GM11168 (cell line): Measurements from ENCODE around the gene ZNF37A.
"Not testable (repeated sequence)": the region's sequence is repeated elsewhere in the genome, so short reads cannot be mapped to it uniquely, and the experiment has no call there.

ENCODE experiments used
- in situ Hi-C: fragments of 300-500 bp; cut with MboI; formaldehyde crosslinking; loops from one replicate; pipeline ENCODE4 v1.12.0; 2022; ENCODE audit warnings: low sequenced_read_pairs; ENCODE audit not compliant: unreplicated experiment

Gene ZNF37A

DNA sequence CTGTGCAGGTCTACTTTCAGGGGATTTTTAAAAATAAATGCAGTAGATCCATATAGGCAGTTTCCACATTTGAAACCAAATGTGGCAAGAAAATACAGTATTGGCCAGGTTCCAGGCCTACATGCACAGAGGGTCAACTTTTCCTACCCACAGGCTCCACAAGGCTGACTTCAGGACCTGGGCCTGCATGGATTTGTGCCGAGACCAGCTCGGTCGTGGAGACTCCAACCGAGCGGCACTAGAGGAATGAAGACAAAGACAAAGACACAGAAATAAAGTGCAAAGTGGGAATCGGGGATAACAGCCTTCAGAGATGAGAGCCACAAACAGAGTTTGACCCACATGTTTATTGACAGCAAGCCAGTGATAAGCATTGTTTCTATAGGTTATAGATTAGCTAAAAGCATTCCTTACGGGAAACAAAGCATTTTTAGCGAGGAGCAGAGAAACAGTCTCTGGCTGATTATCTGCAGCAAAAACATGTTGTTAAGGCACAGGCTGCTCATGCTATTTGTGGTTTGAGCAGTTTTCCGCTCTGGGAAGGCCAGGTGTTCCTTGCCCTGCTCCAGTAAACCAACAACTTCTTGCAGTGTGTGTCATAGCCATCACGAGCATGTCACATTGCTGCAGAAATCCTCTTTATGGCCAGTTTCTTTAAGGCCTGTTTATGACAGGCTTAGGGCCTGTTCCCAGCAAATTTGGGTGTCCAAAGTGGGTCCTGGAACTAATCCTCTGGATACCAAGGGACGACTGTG, 52.6 kb downstream of the ZNF37A start:
- in situ Hi-C loops, result no loop called here

DNA sequence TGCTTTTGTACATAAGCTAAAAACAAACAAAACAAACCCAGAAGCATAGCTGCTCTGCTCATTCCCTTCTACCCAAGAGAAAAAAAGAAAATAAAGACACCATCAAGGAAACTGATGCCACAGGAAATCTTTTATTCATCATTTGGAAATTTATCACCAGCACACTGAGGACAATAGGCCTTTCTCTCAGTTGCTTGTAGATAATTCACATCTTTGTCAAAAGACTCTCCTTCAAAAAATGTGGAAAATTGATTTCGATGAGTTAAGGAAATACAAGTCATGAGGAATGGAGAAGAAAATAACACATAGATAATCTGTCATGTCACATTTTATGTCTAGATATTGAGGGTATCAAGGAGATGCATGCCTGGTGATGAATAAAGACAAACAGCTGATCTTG, 53.5 kb downstream of the ZNF37A start:
- in situ Hi-C loops, result no loop called here

DNA sequence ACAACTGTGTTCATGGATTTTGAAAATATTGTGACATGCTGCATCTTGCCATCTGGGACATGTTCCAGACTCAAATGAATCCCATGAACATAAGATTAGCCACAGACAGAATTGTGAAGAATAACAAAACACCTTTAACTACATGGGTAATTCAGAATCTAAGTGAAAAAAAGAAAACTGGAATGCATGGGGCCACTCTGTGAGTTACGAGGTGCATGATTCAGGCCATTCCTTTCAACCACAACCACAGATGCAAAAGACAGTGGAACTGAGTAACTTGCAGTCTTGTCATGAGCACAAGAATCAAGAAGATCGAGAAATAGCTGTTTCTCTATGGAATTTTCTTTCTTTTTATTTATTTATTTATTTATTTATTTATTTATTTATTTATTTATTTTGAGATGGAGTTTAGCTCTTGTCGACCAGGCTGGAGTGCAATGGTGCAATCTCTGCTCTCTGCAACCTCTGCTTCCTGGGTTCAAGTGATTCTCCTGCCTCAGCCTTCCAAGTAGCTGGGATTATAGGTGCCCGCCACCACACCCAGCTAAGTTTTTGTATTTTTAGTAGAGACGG, 56.8 kb downstream of the ZNF37A start:
- in situ Hi-C loops, result not testable (repeated sequence)

DNA sequence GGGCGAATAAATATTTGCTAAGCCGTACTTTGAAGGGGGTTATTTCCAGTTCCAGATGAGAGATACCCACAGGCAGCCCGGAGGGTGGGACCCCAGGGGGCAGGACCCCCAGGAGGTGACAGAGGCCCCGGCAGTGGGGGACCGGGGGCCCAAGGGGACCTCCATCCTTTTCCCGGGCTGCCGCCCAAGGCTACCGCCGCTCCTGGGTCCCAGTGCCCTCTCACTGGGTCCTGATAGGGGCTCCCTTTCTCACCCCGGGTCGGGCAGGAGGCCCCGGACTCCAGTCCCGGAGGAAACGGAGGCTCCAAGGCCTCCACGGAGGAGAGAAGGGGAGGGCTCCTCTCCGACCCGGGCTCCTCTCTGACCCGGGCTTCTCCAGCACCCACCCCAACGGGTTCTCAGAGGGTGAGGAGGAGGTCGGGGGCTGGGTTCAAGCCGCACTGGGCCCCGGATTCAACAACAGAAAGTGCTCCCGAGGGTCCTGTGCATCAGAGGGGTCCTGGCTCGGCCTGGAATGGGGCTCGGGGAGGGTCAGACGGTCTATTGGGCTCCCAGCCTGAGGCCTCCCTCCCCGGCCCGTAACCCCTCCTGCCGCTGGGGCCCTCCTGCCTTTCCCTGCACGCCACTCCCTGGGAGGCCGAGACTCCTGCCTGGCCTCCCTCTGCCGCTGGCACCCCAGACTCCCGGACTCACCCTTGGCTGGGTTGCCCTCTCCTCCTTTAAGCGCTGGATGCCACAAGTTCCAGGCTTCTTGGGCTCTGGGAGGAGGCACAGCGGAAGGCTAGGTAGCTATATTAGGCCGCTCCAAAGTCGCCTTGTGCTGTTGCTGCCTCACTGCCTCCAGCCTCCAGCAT, 62.5 kb downstream of the ZNF37A start:
- in situ Hi-C loops, result no loop called here

DNA sequence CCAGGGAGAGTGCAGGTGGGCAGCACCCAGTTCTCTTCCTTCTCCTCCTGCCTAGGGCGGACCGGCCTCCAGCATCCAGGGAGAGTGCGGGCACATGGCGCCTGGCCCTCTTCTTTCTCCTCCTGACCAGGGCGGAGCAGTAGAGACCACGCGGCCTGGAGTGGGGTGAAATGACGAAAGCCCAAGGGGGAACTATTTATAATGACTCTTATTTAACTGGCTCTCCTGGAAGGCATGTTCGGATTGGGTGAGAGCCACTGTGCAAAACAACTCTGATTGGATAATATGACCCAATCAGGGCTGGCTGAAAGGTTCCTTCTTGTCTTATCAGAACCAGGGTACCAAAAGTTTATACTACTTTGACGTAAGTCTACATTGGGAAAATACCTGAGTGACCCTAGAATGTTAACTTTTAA, 63.1 kb downstream of the ZNF37A start:
- in situ Hi-C loops, result no loop called here

DNA sequence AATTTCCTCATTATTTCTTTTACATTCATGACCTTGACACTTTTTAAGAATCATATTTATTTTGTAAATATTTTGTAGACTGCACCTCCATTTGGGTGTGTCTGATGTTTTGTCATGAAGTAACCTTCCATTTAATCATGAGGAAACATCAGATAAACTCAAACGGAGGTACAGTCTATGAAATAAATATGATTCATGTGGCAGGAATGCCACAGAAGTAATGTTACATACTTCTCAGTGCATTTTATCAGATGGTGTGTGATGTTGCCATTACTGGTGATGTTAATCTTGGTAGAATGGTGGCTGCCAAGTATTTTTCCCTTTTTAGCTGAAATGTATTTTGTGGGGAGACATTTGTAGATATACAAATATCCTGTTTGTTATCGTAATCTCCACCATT, 64.9 kb downstream of the ZNF37A start:
- in situ Hi-C loops, result no loop called here

DNA sequence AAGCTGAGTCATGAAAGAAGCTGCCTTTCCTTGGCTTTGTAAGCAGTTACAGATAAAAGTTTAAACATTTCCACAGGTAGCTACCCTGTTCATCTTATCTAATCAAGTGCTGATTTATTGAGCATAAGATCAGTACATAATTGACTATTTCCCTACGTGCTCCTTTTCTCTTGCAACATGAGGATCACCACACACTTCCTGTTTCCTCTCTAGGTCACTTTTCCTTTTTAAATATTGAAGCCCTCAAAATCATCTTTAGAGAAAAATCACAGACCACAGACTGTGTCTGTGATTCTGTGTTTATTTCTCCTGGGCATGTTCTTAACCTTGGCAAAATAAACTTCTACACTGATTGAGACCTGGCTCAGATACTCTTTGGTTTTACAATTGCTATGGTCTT, 69.5 kb downstream of the ZNF37A start:
- in situ Hi-C loops, result no loop called here

DNA sequence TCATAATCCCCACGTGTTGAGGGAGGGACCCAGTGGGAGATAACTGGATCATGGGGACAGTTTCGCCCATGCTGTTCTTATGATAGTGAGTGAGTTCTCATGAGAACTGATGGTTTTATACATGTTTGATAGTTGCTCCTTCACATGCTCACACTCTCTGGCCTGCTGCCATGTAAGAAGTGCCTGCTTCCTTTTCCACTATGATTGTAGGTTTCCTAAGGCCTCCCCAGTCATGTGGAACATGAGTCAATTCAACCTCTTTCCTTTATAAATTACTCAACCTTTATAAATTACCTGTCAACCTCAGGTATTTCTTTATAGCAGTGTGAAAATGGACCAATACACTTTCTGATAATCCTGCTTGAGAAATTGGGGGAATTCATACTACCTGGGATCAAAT, 80.2 kb downstream of the ZNF37A start:
- in situ Hi-C loops, result no loop called here

DNA sequence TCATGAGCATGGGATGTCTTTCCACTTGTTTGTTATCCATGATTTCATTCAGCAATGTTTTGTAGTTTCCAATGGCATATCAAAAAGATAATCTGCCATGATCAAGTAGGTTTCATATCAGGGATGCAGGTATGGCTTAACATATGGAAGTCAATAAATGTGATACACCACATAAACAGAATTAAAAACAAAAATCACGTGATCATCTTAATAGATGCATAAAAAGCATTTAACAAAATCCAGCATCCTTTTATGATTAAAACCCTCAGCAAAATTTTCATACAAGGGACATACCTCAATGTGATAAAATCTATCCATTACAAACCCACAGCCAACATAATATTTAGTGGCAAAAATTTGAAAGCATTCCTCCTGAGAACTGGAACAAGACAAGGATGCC, 90.3 kb downstream of the ZNF37A start:
- in situ Hi-C loops, result no loop called here
